ENCODE measurements around the gene ALDH7A1. TPM values are rescaled to one million over a fixed set of nuclear protein-coding genes. Genes with fewer than 3 reads are reported as not detected.

The ALDH7A1 gene
- total and polyA plus RNA-seq, 2 donors (not counting 1 experiment from before 2014, with no cell fraction given), result 0.78 to 3.3 TPM

DNA sequence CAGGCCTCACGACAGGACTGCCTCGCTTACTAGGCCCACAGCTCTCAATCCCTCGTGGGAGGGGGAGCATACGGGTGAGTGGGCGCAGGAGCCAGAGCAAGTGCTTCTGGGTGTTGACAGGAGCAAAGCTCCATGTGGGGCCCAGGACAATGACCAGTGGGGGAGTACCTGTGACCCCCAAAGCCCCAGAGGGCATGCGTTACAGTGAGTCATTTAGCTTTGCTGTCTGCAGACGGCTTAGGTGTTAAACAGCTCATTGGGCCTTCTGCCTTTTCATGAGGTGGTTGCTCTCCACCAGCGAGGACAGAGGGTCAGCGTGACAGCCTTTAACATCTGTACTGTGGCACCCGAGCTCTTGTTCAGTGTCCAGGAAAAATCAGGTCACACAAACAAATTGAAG, 93.6 kb downstream of the ALDH7A1 start:
- ATAC-seq (ENCODE audit: low read depth), result no peak
- WGBS (ENCODE audit: insufficient coverage), result 99% methylated on average over 7 of the region's 10 CpGs
- H3K9ac ChIP-seq (ENCODE audit: low read length), result no peak overlapping the region
- Mint-ChIP-seq H3K4me1 (no peaks in the 10 kb centered on the region), H3K27me3 (peaks cover 3% of the 10 kb centered on the region), H3K4me3 (no peak overlapping the region), H3K27ac (no peak overlapping the region), H3K9me3 (ENCODE audit: insufficient read depth) (no peaks in the 10 kb centered on the region)
- no peaks in the 10 kb centered on the region for H3K27me3 ChIP-seq (replicated peaks in 1 of 4; ENCODE audit: control extremely low read depth in 1 of 4, control insufficient read depth in 3 of 4, insufficient read depth in 4 of 4, low read length in 3 of 4)
- no peak for TF ChIP-seq EZH2 (IDR thresholded peaks at IDR 0.05; ENCODE audit: borderline replicate concordance, insufficient read depth, low read depth, low read length, poor library complexity, severe bottlenecking)
- TF ChIP-seq, protein P1, sequence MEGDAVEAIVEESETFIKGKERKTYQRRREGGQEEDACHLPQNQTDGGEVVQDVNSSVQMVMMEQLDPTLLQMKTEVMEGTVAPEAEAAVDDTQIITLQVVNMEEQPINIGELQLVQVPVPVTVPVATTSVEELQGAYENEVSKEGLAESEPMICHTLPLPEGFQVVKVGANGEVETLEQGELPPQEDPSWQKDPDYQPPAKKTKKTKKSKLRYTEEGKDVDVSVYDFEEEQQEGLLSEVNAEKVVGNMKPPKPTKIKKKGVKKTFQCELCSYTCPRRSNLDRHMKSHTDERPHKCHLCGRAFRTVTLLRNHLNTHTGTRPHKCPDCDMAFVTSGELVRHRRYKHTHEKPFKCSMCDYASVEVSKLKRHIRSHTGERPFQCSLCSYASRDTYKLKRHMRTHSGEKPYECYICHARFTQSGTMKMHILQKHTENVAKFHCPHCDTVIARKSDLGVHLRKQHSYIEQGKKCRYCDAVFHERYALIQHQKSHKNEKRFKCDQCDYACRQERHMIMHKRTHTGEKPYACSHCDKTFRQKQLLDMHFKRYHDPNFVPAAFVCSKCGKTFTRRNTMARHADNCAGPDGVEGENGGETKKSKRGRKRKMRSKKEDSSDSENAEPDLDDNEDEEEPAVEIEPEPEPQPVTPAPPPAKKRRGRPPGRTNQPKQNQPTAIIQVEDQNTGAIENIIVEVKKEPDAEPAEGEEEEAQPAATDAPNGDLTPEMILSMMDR (IDR thresholded peaks at IDR 0.05), result no peak
- H3K4me3 ChIP-seq (ENCODE audit: control extremely low read depth in 1 of 5, extremely low read depth in 1 of 5, insufficient read depth in 1 of 5, low read depth in 2 of 5, low read length in 4 of 5), result no peak overlapping the region
- no peaks in the 10 kb centered on the region for H3K79me2 ChIP-seq (ENCODE audit: control insufficient read depth, insufficient read depth, low read length)
- H3K9me3 ChIP-seq (ENCODE audit: control extremely low read depth in 1 of 3, control insufficient read depth in 2 of 3, insufficient read depth in 1 of 3, low read length in 2 of 3), result no peaks in the 10 kb centered on the region
- no peak for DNase-seq
- no peaks in the 10 kb centered on the region for H3K36me3 ChIP-seq (replicated peaks in 1 of 2; ENCODE audit: control extremely low read depth in 1 of 2, control insufficient read depth in 1 of 2, extremely low read depth in 1 of 2, insufficient read depth in 2 of 2, low read length in 1 of 2)
- no peak overlapping the region for H3K4me2 ChIP-seq (replicated peaks; ENCODE audit: low read depth, low read length, poor library complexity, severe bottlenecking)
- H2AFZ ChIP-seq (ENCODE audit: insufficient read depth, low read depth, low read length, poor library complexity, severe bottlenecking), result no peak overlapping the region
- intact Hi-C loops (cut with micrococcal nuclease), result no loop called here
- no peak overlapping the region for H3K27ac ChIP-seq (ENCODE audit: low read length in 2 of 2)
- H3K4me1 ChIP-seq (ENCODE audit: control insufficient read depth in 2 of 2, insufficient read depth in 2 of 2, low read length in 2 of 2), result no peaks in the 10 kb centered on the region
- H4K20me1 ChIP-seq (ENCODE audit: control insufficient read depth, insufficient read depth, low read length, poor library complexity, severe bottlenecking), result no peaks in the 10 kb centered on the region
- ChIA-PET CTCF (interaction anchor here (1.4 to 2.6 kb wide), 3 partner anchors 14 to 163 kb away, joined by 3 to 15 read pairs (median 4); no protein-coding TSS in a partner anchor), POLR2A (no interaction called here)

DNA sequence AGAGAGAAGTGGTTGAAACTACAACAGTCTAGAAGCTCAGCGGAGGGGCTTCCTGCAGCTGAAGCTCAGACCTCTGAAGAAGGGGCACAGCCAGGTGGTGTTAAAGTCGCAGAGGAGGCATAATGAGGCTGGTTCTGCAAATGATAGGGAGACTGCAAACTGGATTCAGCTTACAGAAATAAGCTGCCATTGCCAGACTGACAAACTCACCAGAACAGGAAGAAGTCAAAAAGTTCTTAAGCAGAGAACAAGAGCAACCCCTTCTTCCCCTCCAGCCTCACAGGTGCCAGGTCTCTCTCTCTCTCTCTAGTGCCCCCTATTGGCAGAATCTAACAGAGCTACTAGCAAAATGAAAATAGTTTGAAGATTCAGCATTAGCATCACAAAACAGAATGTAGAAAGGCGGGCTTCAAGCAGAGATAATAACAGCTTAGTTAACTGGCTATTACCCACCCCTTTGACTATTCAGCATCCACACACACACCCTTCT, 95.1 kb downstream of the ALDH7A1 start:
- Histone ChIP-seq H3K4me3 (ENCODE audit: control extremely low read depth in 1 of 5, extremely low read depth in 1 of 5, insufficient read depth in 1 of 5, low read depth in 2 of 5, low read length in 4 of 5) (no peak overlapping the region), H3K9ac (ENCODE audit: low read length) (no peak overlapping the region), H3K4me2 (replicated peaks; ENCODE audit: low read depth, low read length, poor library complexity, severe bottlenecking) (no peak overlapping the region), H2AFZ (ENCODE audit: insufficient read depth, low read depth, low read length, poor library complexity, severe bottlenecking) (peak overlapping the region; percentile 30), H3K27me3 (replicated peaks in 1 of 4; ENCODE audit: control extremely low read depth in 1 of 4, control insufficient read depth in 3 of 4, insufficient read depth in 4 of 4, low read length in 3 of 4) (no peaks in the 10 kb centered on the region), H3K79me2 (ENCODE audit: control insufficient read depth, insufficient read depth, low read length) (no peaks in the 10 kb centered on the region), H3K36me3 (replicated peaks in 1 of 2; ENCODE audit: control extremely low read depth in 1 of 2, control insufficient read depth in 1 of 2, extremely low read depth in 1 of 2, insufficient read depth in 2 of 2, low read length in 1 of 2) (no peaks in the 10 kb centered on the region), H3K4me1 (ENCODE audit: control insufficient read depth in 2 of 2, insufficient read depth in 2 of 2, low read length in 2 of 2) (no peaks in the 10 kb centered on the region), H4K20me1 (ENCODE audit: control insufficient read depth, insufficient read depth, low read length, poor library complexity, severe bottlenecking) (no peaks in the 10 kb centered on the region), H3K27ac (ENCODE audit: low read length in 2 of 2) (no peak overlapping the region), H3K9me3 (ENCODE audit: control extremely low read depth in 1 of 3, control insufficient read depth in 2 of 3, insufficient read depth in 1 of 3, low read length in 2 of 3) (no peaks in the 10 kb centered on the region)
- H3K9me3 Mint-ChIP-seq (ENCODE audit: insufficient read depth), result no peaks in the 10 kb centered on the region
- ATAC-seq (ENCODE audit: low read depth) (no peak), DNase-seq (peak; percentile 32)
- no peak overlapping the region for H3K4me3 Mint-ChIP-seq
- TF ChIP-seq, protein P1 (IDR thresholded peaks at IDR 0.05), result peak; percentile 41
- TF ChIP-seq EZH2 (IDR thresholded peaks at IDR 0.05; ENCODE audit: borderline replicate concordance, insufficient read depth, low read depth, low read length, poor library complexity, severe bottlenecking), result no peak
- CTCF ChIA-PET, result interaction anchor here (1.1 to 2.6 kb wide), 9 partner anchors 10 to 526 kb away, joined by 3 to 15 read pairs (median 3); no protein-coding TSS in a partner anchor
- peaks cover 3% of the 10 kb centered on the region for H3K27me3 Mint-ChIP-seq
- POLR2A ChIA-PET, result no interaction called here
- no peaks in the 10 kb centered on the region for H3K4me1 Mint-ChIP-seq
- intact Hi-C loops (cut with micrococcal nuclease), result no loop called here
- 69% methylated on average over 2 of the region's 3 CpGs for WGBS (ENCODE audit: insufficient coverage)
- no peak overlapping the region for H3K27ac Mint-ChIP-seq

Data from B cell (primary cell).